NCI-H1092 (cell line): Measurements from ENCODE around the gene ABR.
A peak's percentile ranks its signal among the peaks of the same experiment; 100 is the strongest.
"Not testable (repeated sequence)": the region's sequence is repeated elsewhere in the genome, so short reads cannot be mapped to it uniquely, and the experiment has no call there.

Experiments
- DNase-seq: peaks from one replicate; lab custom pipeline; 2025; lab: John Stamatoyannopoulos, UW

ABR gene

GRCh38 chr17:1120596-1121441 is 59.0 kb downstream of the ABR start:
- no peak for DNase-seq

- no peak for DNase-seq
Observed at GRCh38 chr17:1119924-1120323, 59.9 kb downstream of the ABR start.

GRCh38 chr17:1116602-1117001 is 63.2 kb downstream of the ABR start:
- no peak for DNase-seq

GRCh38 chr17:1112875-1113274 is 66.9 kb downstream of the ABR start:
- no peak for DNase-seq

GRCh38 chr17:1111599-1112443 is 68.0 kb downstream of the ABR start:
- peak; percentile 21 for DNase-seq

- DNase-seq = peak; percentile 21
Observed at GRCh38 chr17:1110862-1111598, 68.8 kb downstream of the ABR start.

GRCh38 chr17:1110541-1110861 is 69.3 kb downstream of the ABR start:
- DNase-seq = no peak

GRCh38 chr17:1109606-1110540 is 69.9 kb downstream of the ABR start:
- no peak for DNase-seq

- no peak for DNase-seq
Observed at GRCh38 chr17:1108765-1109605, 70.8 kb downstream of the ABR start.

- peak; percentile 16 for DNase-seq
Observed at GRCh38 chr17:1108478-1108764, 71.4 kb downstream of the ABR start.

- no peak for DNase-seq
Observed at GRCh38 chr17:1107777-1108477, 71.9 kb downstream of the ABR start.

- DNase-seq = no peak
Observed at GRCh38 chr17:1107083-1107776, 72.6 kb downstream of the ABR start.

GRCh38 chr17:1104222-1104621 is 75.6 kb downstream of the ABR start:
- no peak for DNase-seq

- DNase-seq = peak; percentile 68
Observed at GRCh38 chr17:1100382-1100781, 79.4 kb downstream of the ABR start.

GRCh38 chr17:1099242-1099641 is 80.5 kb downstream of the ABR start:
- no peak for DNase-seq

- DNase-seq = not testable (repeated sequence)
Observed at GRCh38 chr17:1097972-1098744, 81.6 kb downstream of the ABR start.

- DNase-seq = no peak
Observed at GRCh38 chr17:1096215-1096614, 83.6 kb downstream of the ABR start.

- DNase-seq = no peak
Observed at GRCh38 chr17:1095853-1096173, 84.0 kb downstream of the ABR start.
